Measurements from ENCODE around the gene KRTAP9-7. TPM values are rescaled to one million over a fixed set of nuclear protein-coding genes. Genes with fewer than 3 reads are reported as not detected.

KRTAP9-7 gene
- total and polyA plus RNA-seq, 2 donors (not counting 3 experiments of a cell fraction or from before 2014, with no cell fraction given) = not detected

GRCh38 chr17:41230094-41230493, 45.4 kb upstream of the KRTAP9-7 start:
- Histone ChIP-seq H2AFZ (ENCODE audit: low read depth, low read length) (no peak overlapping the region), H4K20me1 (replicated peaks; ENCODE audit: control insufficient read depth, extremely low read depth, insufficient read depth, low read length) (no peaks in the 10 kb centered on the region), H3K27ac (ENCODE audit: insufficient read depth, low read depth, low read length) (no peak overlapping the region), H3K36me3 (ENCODE audit: control insufficient read depth in 2 of 2, extremely low read depth in 1 of 2, insufficient read depth in 2 of 2, low read length in 2 of 2) (no peaks in the 10 kb centered on the region), H3K4me2 (ENCODE audit: insufficient read depth, low read length) (no peak overlapping the region), H3K27me3 (ENCODE audit: control insufficient read depth in 2 of 2, insufficient read depth in 2 of 2, low read length in 2 of 2) (no peaks in the 10 kb centered on the region), H3K79me2 (ENCODE audit: control insufficient read depth, insufficient read depth, low read length) (no peaks in the 10 kb centered on the region), H3K9ac (replicated peaks; ENCODE audit: extremely low read depth, insufficient read depth, low read length) (no peak overlapping the region), H3K4me3 (replicated peaks in 1 of 3; ENCODE audit: insufficient read depth in 1 of 3, low read depth in 1 of 3, low read length in 3 of 3) (no peak overlapping the region), H3K9me3 (replicated peaks; ENCODE audit: control insufficient read depth, insufficient read depth, low read length) (no peaks in the 10 kb centered on the region), H3K4me1 (ENCODE audit: control insufficient read depth, extremely low read depth, insufficient read depth, low read length) (no peaks in the 10 kb centered on the region), H3K9me1 (replicated peaks; ENCODE audit: control insufficient read depth, extremely low read depth, insufficient read depth, low read length) (no peaks in the 10 kb centered on the region)
- no peak for TF ChIP-seq JUN (IDR thresholded peaks at IDR 0.05; ENCODE audit: borderline replicate concordance, insufficient read depth, insufficient read length, low read depth)
- TF ChIP-seq POLR2AphosphoS5 (IDR thresholded peaks at IDR 0.05; ENCODE audit: insufficient read depth, low read depth, low read length) = no peak
- TF ChIP-seq FOS (IDR thresholded peaks at IDR 0.05; ENCODE audit: borderline replicate concordance, insufficient read depth, low read length) = no peak
- TF ChIP-seq MYC (IDR thresholded peaks at IDR 0.05; ENCODE audit: low read depth, low read length) = no peak
- no peak for TF ChIP-seq EZH2 (IDR thresholded peaks at IDR 0.05; ENCODE audit: borderline replicate concordance, low read depth, low read length, severe bottlenecking)
- TF ChIP-seq GATA2 (IDR thresholded peaks at IDR 0.05; ENCODE audit: insufficient read depth, insufficient read length, low read depth, low read length) = no peak
- no peak for TF ChIP-seq POLR2A (IDR thresholded peaks at IDR 0.05; ENCODE audit: low read depth, low read length)
- TF ChIP-seq, protein P1, sequence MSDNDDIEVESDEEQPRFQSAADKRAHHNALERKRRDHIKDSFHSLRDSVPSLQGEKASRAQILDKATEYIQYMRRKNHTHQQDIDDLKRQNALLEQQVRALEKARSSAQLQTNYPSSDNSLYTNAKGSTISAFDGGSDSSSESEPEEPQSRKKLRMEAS (IDR thresholded peaks at IDR 0.05; ENCODE audit: insufficient read depth, insufficient read length) = no peak
- TF ChIP-seq, protein P2, sequence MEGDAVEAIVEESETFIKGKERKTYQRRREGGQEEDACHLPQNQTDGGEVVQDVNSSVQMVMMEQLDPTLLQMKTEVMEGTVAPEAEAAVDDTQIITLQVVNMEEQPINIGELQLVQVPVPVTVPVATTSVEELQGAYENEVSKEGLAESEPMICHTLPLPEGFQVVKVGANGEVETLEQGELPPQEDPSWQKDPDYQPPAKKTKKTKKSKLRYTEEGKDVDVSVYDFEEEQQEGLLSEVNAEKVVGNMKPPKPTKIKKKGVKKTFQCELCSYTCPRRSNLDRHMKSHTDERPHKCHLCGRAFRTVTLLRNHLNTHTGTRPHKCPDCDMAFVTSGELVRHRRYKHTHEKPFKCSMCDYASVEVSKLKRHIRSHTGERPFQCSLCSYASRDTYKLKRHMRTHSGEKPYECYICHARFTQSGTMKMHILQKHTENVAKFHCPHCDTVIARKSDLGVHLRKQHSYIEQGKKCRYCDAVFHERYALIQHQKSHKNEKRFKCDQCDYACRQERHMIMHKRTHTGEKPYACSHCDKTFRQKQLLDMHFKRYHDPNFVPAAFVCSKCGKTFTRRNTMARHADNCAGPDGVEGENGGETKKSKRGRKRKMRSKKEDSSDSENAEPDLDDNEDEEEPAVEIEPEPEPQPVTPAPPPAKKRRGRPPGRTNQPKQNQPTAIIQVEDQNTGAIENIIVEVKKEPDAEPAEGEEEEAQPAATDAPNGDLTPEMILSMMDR (IDR thresholded peaks at IDR 0.05; ENCODE audit: extremely low read depth in 1 of 2, insufficient read depth in 1 of 2, low read depth in 1 of 2, low read length in 2 of 2) = no peak
- intact Hi-C loops (cut with micrococcal nuclease) = no loop called here
- CTCF ChIA-PET = no interaction called here
- FAIRE-seq (no peak), DNase-seq (ENCODE audit: low read depth, low spot score) (no peak)
- dilution Hi-C loops (cut with MboI; ENCODE audit: extremely low pct_ligation_motif_present, low sequenced_read_pairs) = no loop called here
- BruUV-seq (replicated peaks) = no TSS peak
- POLR2A ChIA-PET = no interaction called here

All from endothelial cell of umbilical vein (primary cell).